ENCODE results near the gene CHRND.

DNA sequence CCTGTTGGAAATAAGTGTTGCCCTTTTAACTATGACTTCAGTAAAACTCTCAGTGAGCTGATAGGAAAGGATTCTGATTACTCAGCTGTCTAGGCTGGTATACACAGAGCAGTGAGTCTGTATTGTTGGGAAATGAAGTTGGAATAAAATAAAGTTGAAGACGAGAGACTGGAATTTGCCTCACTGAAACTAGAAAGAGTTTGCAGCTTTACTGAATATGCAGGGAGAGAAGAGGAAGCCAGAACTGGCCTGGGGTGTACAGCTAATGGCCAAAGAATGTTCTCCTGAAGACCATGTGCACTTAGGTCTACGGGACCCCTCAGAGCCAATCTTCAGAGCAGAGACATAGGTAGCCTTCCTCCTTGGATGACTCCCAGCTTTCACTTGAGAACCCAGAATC, 51.0 kb downstream of the CHRND start:
- TF ChIP-seq, protein P1, sequence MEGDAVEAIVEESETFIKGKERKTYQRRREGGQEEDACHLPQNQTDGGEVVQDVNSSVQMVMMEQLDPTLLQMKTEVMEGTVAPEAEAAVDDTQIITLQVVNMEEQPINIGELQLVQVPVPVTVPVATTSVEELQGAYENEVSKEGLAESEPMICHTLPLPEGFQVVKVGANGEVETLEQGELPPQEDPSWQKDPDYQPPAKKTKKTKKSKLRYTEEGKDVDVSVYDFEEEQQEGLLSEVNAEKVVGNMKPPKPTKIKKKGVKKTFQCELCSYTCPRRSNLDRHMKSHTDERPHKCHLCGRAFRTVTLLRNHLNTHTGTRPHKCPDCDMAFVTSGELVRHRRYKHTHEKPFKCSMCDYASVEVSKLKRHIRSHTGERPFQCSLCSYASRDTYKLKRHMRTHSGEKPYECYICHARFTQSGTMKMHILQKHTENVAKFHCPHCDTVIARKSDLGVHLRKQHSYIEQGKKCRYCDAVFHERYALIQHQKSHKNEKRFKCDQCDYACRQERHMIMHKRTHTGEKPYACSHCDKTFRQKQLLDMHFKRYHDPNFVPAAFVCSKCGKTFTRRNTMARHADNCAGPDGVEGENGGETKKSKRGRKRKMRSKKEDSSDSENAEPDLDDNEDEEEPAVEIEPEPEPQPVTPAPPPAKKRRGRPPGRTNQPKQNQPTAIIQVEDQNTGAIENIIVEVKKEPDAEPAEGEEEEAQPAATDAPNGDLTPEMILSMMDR (IDR thresholded peaks at IDR 0.05): no peak
- TF ChIP-seq EP300 (IDR thresholded peaks at IDR 0.05) (no peak), POLR2A (IDR thresholded peaks at IDR 0.05) (no peak)
